RPMI8226 (cell line): ENCODE data around the gene PUS10.
A peak's percentile ranks its signal among the peaks of the same experiment; 100 is the strongest.
"Not testable (repeated sequence)": the region's sequence is repeated elsewhere in the genome, so short reads cannot be mapped to it uniquely, and the experiment has no call there.

Experiments
- DNase-seq: peaks from one replicate; pipeline ENCODE4 v3.0.0-alpha.2; 2015

PUS10 gene

GRCh38 chr2:61012303-61012702 is 5.8 kb downstream of the PUS10 start:
- not testable (repeated sequence) for DNase-seq

DNA sequence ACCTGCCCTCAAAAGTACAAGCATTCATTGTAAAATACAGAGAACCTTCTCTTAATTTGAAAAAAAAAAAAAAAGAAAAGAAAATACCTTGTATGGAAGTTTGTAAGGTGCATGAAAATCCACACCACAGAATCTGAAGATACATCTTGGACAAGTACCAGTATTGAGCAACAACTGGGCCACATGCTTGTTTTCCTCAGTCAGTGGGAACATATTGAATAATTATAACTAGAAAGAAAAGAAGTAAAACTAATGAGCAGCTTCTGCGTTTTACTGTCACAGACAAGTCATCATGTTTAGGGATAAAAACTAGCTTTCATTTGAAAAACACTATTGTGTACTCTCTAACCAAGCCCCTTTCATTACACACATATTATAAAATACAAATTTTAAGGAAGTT is 6.4 kb downstream of the PUS10 start:
- DNase-seq = no peak

DNA sequence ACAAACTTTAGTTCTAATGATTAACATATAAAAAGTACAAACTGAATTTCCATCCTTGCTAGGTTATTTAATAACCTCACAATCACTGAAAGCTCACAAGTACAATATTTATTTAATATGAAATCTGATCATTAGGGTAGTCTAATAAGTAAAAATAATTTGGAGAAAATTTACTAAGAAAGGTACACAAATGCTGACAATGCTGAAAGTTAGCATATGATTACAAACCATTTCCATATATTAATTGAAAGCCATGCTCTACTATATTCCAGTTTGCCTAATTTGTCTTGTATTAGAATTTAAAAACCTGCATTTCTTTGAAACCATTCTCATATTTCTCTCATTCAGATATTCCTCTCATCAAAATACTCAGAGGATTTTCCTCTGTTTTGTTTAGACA is 8.7 kb downstream of the PUS10 start:
- no peak for DNase-seq

DNA sequence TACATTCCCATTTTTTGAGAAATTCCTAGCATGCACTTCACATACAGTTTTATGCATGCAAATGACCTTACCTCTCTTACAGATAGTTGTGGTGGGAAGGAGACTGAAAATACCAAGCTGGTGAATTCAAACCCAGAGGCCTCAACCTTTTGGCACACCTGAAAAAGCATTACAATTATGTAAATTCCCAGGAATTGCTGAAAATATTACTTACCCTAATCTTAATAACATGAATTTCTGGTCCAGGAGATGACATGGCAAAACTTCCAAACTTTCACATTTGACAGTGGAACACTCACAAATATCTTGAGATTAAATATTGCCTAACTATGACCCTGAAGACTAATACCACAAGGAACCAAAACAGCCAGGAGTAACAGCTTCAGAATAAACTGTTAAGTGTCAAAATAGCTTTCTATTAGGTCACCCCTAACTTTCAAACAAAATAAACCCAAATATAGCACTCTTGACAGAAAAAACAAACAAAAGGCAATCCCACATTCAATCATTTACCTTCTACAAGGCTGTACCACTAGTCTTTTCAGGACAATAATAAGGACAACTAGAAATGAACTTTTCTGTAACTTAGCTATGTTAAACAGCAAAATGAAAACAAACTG is 11.5 kb downstream of the PUS10 start:
- DNase-seq = no peak

GRCh38 chr2:61005736-61006135 is 12.3 kb downstream of the PUS10 start:
- DNase-seq = no peak

- DNase-seq = peak; percentile 49
Measured at GRCh38 chr2:60998628-60999545, 19.2 kb downstream of the PUS10 start.

GRCh38 chr2:60994131-60994530 is 23.9 kb downstream of the PUS10 start:
- no peak for DNase-seq

DNA sequence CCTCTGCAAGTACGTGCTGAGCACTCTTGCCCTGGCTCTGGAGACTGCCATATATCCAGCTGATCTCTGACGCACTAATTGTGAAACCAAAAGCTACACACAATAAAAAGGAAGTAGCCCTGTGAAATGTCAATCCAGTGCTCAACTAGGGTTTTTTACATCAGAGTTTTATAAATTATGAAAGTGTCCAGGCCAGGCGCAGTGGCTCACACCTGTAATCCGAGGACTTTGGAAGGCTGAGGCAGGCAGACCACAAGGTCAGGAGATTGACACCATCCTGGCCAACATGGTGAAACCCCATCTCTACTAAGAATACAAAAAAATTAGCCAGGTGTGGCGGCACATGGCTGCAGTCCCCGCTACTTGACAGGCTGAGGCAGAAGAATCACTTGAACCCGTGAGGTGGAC is 25.1 kb downstream of the PUS10 start:
- peak; percentile 85 for DNase-seq

- DNase-seq = no peak
Measured at GRCh38 chr2:60991644-60992043, 26.4 kb downstream of the PUS10 start.

DNA sequence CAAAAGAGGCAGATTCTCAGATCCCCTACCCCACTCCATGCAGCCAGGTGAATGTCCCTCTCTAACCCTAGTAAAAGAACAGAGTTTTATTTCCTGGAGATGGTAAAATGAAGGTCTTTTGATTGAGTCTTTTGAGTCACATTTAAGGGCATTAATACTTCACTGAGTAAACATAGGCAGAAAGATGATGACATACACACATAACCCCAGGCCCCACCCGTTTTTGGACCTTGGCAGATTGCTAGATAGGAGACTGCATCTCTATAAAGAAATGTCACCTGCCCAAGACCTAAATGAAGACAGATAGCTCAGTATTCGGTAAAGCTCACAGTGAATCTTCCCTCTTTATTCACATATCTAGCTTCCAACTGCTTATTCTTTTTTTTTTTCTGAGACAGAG is 28.8 kb downstream of the PUS10 start:
- DNase-seq = no peak

GRCh38 chr2:60987656-60988055 is 30.4 kb downstream of the PUS10 start:
- DNase-seq = peak; percentile 50

GRCh38 chr2:60987041-60987440 is 31.0 kb downstream of the PUS10 start:
- DNase-seq = no peak

GRCh38 chr2:60984720-60985119 is 33.3 kb downstream of the PUS10 start:
- peak; percentile 32 for DNase-seq

DNA sequence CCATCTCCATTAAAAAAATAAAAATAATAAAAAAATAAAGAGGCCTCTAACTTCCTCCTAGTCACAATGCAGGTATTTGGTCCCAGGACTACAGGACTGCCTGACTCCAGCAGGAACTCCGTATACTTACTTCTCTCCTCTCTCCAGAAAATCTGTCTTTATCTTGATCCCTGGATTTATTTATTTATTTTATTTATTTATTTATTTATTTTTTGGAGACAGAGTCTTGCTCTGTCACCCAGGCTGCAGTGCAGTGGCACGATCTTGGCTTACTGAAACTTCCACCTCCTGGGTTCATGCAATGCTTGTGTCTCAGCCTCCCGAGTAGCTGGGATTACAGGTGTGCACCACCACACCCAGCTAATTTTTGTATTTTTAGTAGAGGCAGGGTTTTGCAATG is 36.0 kb downstream of the PUS10 start:
- DNase-seq = not testable (repeated sequence)

DNA sequence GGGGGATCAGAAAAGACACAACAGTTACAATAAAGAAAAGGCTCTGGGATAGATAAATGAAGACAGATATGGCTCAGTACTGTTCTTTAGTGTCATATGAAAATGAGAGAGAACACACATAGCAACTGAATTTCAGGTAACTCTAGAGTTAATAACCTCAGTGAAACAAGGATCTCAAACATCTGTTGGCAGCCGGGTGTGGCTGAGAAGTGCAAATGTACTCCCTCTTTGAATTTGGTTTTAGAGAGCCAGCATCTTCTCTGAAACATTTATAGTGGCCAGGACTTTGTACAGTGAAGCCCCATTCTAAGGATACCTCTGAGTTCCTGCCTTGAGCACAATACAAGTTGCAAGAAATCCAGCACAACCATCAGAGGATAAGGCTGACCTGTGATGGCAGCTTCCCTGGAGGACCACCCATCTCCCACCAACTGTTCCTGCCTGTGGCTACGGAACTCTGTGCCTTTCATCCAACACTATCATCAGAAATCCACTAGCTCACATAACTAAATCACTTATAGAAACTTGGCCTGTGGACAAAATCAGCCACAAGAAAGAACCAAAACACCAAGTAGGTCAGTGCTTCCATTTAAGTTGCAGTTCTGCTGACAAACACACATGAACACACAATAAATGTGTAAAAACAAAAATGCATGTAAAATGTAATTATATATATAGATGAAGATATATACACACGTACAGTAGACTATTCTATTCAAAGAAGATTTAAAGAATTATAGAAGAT is 37.8 kb downstream of the PUS10 start:
- DNase-seq = peak; percentile 19

- no peak for DNase-seq
Measured at GRCh38 chr2:60979231-60979630, 38.8 kb downstream of the PUS10 start.

GRCh38 chr2:60977562-60977895 is 40.5 kb downstream of the PUS10 start:
- DNase-seq = no peak

DNA sequence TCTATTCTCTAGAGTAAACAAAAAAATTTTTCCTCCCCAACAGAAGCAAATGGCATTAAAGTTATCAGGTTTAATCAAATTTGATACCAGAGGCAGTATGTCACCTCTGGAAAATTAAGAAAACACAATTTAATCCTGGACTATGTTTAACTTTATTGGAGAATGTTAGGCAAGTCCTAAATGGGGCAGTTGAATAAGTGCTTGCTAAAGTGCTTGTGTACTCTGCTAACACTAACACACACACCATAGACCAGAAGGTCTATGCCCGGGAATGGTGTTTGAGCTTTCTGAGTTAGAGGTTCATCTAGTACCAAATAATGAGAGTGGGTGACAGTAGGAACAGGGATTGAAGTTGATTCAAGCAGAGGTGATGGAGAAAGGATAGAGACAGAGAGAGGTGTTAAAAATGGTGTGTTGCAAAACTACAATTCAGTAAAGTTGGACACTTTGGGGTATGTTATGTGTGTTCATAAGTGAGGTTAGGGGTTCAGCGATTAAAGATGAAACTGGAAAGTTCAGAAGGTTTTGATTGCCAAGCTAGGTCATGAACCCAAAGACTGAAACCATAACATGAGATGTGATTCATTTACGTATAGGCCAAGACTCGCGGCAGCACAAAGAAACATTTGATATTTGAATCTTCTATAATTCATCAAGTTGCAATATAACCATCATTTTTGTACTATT is 41.0 kb downstream of the PUS10 start:
- DNase-seq = no peak

- no peak for DNase-seq
Measured at GRCh38 chr2:60976256-60976850, 41.7 kb downstream of the PUS10 start.

GRCh38 chr2:60974652-60975051 is 43.4 kb downstream of the PUS10 start:
- no peak for DNase-seq

DNA sequence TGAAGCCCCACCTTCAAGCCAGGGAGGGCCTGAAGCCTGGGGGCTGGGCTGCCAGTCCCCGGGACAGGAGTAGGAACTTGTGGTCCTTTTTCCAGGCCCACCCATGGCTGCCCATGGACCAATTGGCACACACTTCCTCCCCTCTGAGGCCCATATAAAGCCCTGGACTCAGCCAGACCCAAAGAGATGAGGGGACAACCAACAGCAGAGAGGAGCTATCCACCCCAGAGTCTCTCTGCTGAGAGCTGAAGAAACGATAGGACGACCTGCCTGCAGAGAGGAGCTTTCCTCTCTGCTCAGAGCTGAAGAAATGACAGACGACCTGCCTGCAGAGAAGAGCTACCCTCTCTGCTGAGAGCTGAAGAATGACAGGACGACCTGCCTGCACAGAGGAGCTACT is 44.4 kb downstream of the PUS10 start:
- no peak for DNase-seq

DNA sequence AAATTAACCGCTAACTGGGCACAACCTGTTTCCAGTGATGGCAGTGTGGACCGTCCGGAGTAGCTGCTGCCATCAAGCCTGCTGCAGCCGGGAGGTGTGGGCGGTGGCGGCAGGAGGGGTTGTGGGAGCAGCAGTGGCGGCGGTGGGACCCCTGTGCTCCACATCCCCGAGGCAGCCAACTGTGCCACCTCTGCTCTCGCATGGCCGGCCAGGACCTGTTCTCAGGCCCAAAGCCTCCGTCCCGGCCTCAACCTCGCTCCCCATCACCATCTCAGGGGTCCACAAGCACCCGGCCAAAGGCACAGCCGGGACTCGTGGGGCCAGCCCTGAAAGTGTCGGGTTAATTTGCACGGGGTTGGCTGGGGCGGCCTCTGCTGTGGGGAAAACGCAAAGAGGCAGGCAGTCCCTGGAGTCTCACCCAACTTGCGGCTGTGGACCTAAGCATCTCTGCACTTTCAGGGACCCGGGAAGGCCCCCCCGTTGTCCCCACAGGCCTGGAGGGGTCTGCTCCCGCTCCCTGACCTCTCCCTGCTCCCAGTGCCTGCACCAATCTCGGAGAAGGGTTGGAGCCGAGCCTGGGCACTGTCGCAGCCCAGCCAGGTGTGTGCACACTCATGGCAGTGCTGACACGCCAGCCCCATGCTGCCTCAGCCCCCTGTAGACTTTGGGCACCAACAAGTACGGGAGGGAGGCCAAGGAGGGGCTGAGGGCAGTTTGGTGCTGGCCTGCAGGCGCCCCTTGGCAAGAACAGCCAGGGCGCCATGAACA is 45.0 kb downstream of the PUS10 start:
- no peak for DNase-seq
